SHP77 treated with DMSO at 0.1 percent for 48 hours (cell line): ENCODE results near the gene AP5S1.

Experiments
- DNase-seq: peaks from one replicate; lab custom pipeline; 2025; lab: John Stamatoyannopoulos, UW

Gene AP5S1

GRCh38 chr20:3875378-3875974 lies 55.1 kb downstream of the AP5S1 start:
- no peak for DNase-seq

DNA sequence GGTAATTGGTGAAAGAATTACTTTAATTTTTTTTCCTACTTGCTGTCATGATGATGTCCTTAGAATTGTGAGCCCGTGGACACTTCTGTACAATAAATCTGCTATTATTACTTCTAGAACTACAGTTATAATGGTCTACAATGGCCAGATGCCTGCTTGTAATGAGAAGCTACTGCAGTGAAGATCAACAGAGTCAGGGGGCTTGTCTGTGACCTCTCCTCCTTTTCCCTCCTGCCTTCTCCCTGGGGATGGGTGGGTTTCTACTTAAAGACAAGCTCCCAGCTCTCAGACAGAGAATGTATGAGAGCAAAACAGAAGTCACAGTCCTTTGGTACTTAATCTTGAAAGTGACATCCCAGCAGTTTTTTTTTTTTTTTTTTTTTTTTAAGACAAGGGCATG lies 55.7 kb downstream of the AP5S1 start:
- no peak for DNase-seq

GRCh38 chr20:3876676-3877075 lies 56.3 kb downstream of the AP5S1 start:
- no peak for DNase-seq
